PC-9 (cell line): ENCODE results near the gene PPCDC.

ENCODE experiments used
- EZH2 ChIP-seq: fragments of 200-600 bp; sonication (generic); IDR thresholded peaks from 2 replicates; pipeline ENCODE4 v1.8.0; 2017; ENCODE audit warnings: antibody characterized with exemption, low read depth
- TF ChIP-seq, protein P1 (sequence below): fragments of 200-600 bp; sonication (generic); conservative IDR thresholded peaks from 2 replicates; pipeline ENCODE4 v1.6.1; 2017; ENCODE audit warnings: mixed run types, antibody characterized with exemption, mild to moderate bottlenecking, moderate library complexity

DNA sequence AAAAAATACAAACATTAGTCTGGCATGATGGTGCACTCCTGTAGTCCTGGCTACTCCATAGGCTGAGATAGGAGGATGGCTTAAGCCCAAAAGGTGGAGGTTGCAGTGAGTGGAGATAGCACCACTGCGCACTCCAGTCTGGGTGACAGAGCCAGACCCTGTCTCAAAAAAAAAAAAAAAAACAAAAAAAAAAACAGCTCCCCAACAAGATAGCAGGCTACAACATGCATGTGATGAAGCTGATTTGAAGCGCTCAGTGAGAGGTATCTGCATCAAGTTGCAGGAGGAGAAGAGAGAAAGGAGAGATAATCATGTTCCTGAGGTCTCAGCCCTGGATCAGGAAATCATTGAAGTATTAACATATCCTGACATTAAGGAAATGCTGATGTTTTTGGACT is 608 bp upstream of the PPCDC start:
- TF ChIP-seq, protein P1, sequence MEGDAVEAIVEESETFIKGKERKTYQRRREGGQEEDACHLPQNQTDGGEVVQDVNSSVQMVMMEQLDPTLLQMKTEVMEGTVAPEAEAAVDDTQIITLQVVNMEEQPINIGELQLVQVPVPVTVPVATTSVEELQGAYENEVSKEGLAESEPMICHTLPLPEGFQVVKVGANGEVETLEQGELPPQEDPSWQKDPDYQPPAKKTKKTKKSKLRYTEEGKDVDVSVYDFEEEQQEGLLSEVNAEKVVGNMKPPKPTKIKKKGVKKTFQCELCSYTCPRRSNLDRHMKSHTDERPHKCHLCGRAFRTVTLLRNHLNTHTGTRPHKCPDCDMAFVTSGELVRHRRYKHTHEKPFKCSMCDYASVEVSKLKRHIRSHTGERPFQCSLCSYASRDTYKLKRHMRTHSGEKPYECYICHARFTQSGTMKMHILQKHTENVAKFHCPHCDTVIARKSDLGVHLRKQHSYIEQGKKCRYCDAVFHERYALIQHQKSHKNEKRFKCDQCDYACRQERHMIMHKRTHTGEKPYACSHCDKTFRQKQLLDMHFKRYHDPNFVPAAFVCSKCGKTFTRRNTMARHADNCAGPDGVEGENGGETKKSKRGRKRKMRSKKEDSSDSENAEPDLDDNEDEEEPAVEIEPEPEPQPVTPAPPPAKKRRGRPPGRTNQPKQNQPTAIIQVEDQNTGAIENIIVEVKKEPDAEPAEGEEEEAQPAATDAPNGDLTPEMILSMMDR = no peak
- TF ChIP-seq EZH2 = no peak
